Measurements from ENCODE around the gene PLAC1. TPM values are rescaled to one million over a fixed set of nuclear protein-coding genes. Genes with fewer than 3 reads are reported as not detected.

PLAC1 gene
- total RNA-seq, 1 experiment from 2014 or later: not detected

DNA sequence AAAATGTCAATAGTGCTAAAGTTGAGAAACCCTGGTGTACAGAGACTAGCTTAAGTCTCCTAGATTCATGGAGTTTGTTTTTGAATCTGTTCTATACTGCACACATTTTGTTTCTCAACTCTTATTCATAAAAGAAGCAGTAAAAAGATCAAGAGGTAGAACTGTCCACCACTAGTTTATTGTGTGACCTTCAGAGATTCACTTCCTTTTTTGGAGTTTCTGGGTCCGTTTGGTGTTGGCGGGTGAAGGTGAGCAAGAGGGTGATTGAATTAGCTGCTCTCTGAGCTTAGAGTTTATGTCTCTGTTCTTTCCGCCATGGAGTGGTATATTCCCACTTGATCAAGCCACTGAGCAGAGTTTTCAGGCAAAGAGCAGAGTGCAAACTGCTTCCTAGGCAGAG lies 21.4 kb upstream of the PLAC1 start:
- TF ChIP-seq ZNF425 (CRISPR knock-in tag; conservative IDR thresholded peaks at IDR 0.05) (no peak), CREB1 (CRISPR knock-in tag; IDR thresholded peaks at IDR 0.05) (no peak), ZNF396 (CRISPR knock-in tag; IDR thresholded peaks at IDR 0.05; ENCODE audit: borderline replicate concordance) (no peak), JUN (CRISPR knock-in tag; IDR thresholded peaks at IDR 0.05) (no peak), CBFB (CRISPR knock-in tag; IDR thresholded peaks at IDR 0.05; ENCODE audit: low read depth) (no peak), SMAD3 (CRISPR knock-in tag; IDR thresholded peaks at IDR 0.05; ENCODE audit: borderline replicate concordance) (no peak), ZNF138 (CRISPR knock-in tag; conservative IDR thresholded peaks at IDR 0.05) (no peak), RORB (CRISPR knock-in tag; IDR thresholded peaks at IDR 0.05) (no peak), EMX1 (CRISPR knock-in tag; IDR thresholded peaks at IDR 0.05) (no peak)
- TF ChIP-seq, protein P1, sequence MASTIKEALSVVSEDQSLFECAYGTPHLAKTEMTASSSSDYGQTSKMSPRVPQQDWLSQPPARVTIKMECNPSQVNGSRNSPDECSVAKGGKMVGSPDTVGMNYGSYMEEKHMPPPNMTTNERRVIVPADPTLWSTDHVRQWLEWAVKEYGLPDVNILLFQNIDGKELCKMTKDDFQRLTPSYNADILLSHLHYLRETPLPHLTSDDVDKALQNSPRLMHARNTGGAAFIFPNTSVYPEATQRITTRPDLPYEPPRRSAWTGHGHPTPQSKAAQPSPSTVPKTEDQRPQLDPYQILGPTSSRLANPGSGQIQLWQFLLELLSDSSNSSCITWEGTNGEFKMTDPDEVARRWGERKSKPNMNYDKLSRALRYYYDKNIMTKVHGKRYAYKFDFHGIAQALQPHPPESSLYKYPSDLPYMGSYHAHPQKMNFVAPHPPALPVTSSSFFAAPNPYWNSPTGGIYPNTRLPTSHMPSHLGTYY (CRISPR knock-in tag; IDR thresholded peaks at IDR 0.05): no peak
- TF ChIP-seq, protein P2, sequence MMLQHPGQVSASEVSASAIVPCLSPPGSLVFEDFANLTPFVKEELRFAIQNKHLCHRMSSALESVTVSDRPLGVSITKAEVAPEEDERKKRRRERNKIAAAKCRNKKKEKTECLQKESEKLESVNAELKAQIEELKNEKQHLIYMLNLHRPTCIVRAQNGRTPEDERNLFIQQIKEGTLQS (CRISPR knock-in tag; conservative IDR thresholded peaks at IDR 0.05): no peak
- H3K9me3 Mint-ChIP-seq: no peaks in the 10 kb centered on the region
- ATAC-seq: no peak
- ChIA-PET POLR2A (no interaction called here), CTCF (no interaction called here)
- no peaks in the 10 kb centered on the region for H3K4me1 Mint-ChIP-seq
- H3K27ac Mint-ChIP-seq: no peak overlapping the region
- H3K4me3 Mint-ChIP-seq: no peak overlapping the region
- no peaks in the 10 kb centered on the region for H3K36me3 Mint-ChIP-seq
- no peak for DNase-seq (ENCODE audit: low spot score)
- peaks cover 2% of the 10 kb centered on the region; the same call in 1 of the 2 replicates for H3K27me3 Mint-ChIP-seq (ENCODE audit: low read depth)

DNA sequence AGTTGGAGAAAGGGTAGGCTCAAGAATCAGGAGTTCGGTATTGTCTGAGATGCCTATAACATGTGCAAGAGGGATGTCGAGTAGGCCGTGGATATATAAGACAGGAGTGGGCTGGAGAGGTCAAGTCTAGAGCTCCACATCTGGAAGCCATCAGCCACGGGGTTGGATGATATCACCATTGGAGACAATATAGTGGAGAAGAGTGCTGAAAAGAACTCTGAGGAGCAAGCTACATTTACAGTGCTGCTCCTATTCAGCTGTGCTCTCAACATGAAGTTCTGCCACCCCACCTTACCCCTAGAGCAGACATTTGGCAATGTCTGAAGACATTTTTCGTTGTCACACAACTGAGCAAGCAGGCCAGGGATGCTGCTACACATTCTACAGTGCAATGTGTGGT lies 20.9 kb upstream of the PLAC1 start:
- H3K36me3 Mint-ChIP-seq: no peaks in the 10 kb centered on the region
- CTCF ChIA-PET: no interaction called here
- no peak overlapping the region for H3K4me3 Mint-ChIP-seq
- H3K27ac Mint-ChIP-seq: no peak overlapping the region
- POLR2A ChIA-PET: no interaction called here
- H3K27me3 Mint-ChIP-seq (ENCODE audit: low read depth): peaks cover 2% of the 10 kb centered on the region; the same call in 1 of the 2 replicates
- no peaks in the 10 kb centered on the region for H3K9me3 Mint-ChIP-seq
- DNase-seq (ENCODE audit: low spot score) (no peak), ATAC-seq (no peak)
- no peaks in the 10 kb centered on the region for H3K4me1 Mint-ChIP-seq
- TF ChIP-seq HMGA2 (CRISPR knock-in tag; IDR thresholded peaks at IDR 0.05): no peak
- no peak for TF ChIP-seq GTF2I (CRISPR knock-in tag; conservative IDR thresholded peaks at IDR 0.05)
- no peak for TF ChIP-seq JAZF1 (CRISPR knock-in tag; IDR thresholded peaks at IDR 0.05)
- TF ChIP-seq MAX (CRISPR knock-in tag; IDR thresholded peaks at IDR 0.05): no peak
- no peak for TF ChIP-seq E2F5 (CRISPR knock-in tag; IDR thresholded peaks at IDR 0.05)
- TF ChIP-seq ZNF138 (CRISPR knock-in tag; conservative IDR thresholded peaks at IDR 0.05): no peak
- no peak for TF ChIP-seq MYBL2 (CRISPR knock-in tag; IDR thresholded peaks at IDR 0.05)
- TF ChIP-seq, protein P3, sequence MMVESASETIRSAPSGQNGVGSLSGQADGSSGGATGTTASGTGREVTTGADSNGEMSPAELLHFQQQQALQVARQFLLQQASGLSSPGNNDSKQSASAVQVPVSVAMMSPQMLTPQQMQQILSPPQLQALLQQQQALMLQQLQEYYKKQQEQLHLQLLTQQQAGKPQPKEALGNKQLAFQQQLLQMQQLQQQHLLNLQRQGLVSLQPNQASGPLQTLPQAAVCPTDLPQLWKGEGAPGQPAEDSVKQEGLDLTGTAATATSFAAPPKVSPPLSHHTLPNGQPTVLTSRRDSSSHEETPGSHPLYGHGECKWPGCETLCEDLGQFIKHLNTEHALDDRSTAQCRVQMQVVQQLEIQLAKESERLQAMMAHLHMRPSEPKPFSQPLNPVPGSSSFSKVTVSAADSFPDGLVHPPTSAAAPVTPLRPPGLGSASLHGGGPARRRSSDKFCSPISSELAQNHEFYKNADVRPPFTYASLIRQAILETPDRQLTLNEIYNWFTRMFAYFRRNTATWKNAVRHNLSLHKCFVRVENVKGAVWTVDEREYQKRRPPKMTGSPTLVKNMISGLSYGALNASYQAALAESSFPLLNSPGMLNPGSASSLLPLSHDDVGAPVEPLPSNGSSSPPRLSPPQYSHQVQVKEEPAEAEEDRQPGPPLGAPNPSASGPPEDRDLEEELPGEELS (CRISPR knock-in tag; IDR thresholded peaks at IDR 0.05): no peak
- TF ChIP-seq ZNF317 (CRISPR knock-in tag; IDR thresholded peaks at IDR 0.05; ENCODE audit: borderline replicate concordance, low read depth): no peak
- TF ChIP-seq PRDM15 (CRISPR knock-in tag; IDR thresholded peaks at IDR 0.05): no peak
- TF ChIP-seq, protein P4, sequence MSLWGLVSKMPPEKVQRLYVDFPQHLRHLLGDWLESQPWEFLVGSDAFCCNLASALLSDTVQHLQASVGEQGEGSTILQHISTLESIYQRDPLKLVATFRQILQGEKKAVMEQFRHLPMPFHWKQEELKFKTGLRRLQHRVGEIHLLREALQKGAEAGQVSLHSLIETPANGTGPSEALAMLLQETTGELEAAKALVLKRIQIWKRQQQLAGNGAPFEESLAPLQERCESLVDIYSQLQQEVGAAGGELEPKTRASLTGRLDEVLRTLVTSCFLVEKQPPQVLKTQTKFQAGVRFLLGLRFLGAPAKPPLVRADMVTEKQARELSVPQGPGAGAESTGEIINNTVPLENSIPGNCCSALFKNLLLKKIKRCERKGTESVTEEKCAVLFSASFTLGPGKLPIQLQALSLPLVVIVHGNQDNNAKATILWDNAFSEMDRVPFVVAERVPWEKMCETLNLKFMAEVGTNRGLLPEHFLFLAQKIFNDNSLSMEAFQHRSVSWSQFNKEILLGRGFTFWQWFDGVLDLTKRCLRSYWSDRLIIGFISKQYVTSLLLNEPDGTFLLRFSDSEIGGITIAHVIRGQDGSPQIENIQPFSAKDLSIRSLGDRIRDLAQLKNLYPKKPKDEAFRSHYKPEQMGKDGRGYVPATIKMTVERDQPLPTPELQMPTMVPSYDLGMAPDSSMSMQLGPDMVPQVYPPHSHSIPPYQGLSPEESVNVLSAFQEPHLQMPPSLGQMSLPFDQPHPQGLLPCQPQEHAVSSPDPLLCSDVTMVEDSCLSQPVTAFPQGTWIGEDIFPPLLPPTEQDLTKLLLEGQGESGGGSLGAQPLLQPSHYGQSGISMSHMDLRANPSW (CRISPR knock-in tag; conservative IDR thresholded peaks at IDR 0.05; ENCODE audit: low read depth): no peak
- no peak for TF ChIP-seq ZNF416 (CRISPR knock-in tag; IDR thresholded peaks at IDR 0.05)

Data from WTC11 (cell line).